ENCODE results near the gene OLFML3.
A peak's percentile ranks its signal among the peaks of the same experiment; 100 is the strongest.

OLFML3 gene

GRCh38 chr1:113950908-113951307 lies 28.4 kb upstream of the OLFML3 start:
- no peak for DNase-seq

DNA sequence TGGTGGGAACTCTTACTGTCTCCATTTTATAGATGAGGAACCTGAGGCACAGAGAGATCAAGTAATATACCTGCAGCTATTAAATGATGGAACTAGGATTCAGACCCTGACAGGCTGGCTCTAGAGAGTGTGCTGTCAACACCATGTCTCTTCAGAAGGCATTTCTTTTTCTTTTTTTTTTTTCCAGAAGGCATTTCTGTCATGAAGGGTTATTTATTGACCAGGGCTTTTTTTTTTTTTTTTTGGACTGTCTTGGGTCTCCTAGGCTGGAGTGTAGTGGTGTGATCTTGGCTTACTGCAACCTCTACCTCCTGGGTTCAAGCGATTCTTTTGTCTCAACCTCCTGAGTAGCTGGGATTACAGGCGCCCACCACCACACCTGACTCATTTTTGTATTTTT lies 27.6 kb upstream of the OLFML3 start:
- DNase-seq = no peak

DNA sequence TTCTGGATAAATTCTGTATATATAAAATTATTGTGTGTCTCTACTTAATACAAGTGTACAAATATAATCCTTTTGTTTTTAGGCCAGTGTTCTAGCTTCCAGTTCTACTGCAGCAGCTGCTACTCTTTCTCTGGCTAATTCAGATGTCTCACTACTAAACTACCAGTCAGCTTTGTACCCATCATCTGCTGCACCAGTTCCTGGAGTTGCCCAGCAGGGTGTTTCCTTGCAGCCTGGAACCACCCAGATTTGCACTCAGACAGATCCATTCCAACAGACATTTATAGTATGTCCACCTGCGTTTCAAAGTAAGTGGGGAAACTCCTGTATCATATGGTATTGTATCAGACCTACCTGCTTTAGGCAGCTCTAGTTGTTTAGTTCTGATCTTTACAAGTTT lies 21.3 kb upstream of the OLFML3 start:
- DNase-seq = no peak

GRCh38 chr1:113958691-113959090 lies 20.6 kb upstream of the OLFML3 start:
- no peak for DNase-seq

GRCh38 chr1:113963281-113963906 lies 15.9 kb upstream of the OLFML3 start:
- DNase-seq = no peak

GRCh38 chr1:113965703-113966412 lies 13.4 kb upstream of the OLFML3 start:
- no peak for DNase-seq

GRCh38 chr1:113972954-113973353 lies 6.3 kb upstream of the OLFML3 start:
- no peak for DNase-seq

DNA sequence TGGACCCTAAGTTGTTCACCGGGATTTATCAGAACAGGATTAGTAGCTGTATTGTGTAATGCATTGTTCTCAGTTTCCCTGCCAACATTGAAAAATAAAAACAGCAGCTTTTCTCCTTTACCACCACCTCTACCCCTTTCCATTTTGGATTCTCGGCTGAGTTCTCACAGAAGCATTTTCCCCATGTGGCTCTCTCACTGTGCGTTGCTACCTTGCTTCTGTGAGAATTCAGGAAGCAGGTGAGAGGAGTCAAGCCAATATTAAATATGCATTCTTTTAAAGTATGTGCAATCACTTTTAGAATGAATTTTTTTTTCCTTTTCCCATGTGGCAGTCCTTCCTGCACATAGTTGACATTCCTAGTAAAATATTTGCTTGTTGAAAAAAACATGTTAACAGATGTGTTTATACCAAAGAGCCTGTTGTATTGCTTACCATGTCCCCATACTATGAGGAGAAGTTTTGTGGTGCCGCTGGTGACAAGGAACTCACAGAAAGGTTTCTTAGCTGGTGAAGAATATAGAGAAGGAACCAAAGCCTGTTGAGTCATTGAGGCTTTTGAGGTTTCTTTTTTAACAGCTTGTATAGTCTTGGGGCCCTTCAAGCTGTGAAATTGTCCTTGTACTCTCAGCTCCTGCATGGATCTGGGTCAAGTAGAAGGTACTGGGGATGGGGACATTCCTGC lies 3.9 kb upstream of the OLFML3 start:
- DNase-seq = peak; percentile 65

DNA sequence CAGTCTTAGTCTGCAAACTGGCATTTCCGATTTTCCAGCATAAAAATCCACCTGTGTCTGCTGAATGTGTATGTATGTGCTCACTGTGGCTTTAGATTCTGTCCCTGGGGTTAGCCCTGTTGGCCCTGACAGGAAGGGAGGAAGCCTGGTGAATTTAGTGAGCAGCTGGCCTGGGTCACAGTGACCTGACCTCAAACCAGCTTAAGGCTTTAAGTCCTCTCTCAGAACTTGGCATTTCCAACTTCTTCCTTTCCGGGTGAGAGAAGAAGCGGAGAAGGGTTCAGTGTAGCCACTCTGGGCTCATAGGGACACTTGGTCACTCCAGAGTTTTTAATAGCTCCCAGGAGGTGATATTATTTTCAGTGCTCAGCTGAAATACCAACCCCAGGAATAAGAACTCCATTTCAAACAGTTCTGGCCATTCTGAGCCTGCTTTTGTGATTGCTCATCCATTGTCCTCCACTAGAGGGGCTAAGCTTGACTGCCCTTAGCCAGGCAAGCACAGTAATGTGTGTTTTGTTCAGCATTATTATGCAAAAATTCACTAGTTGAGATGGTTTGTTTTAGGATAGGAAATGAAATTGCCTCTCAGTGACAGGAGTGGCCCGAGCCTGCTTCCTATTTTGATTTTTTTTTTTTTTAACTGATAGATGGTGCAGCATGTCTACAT lies 2.5 kb upstream of the OLFML3 start:
- peak; percentile 58 for DNase-seq

GRCh38 chr1:113977906-113978305 lies 1.4 kb upstream of the OLFML3 start:
- DNase-seq = no peak

- DNase-seq = peak; percentile 82
These were observed 836 bp downstream of the OLFML3 start for GRCh38 chr1:113980110-113980509.

- DNase-seq = peak; percentile 97
These were observed 3.0 kb downstream of the OLFML3 start for GRCh38 chr1:113981962-113982931.

GRCh38 chr1:113982949-113983348 lies 3.7 kb downstream of the OLFML3 start:
- no peak for DNase-seq

GRCh38 chr1:113983391-113983790 lies 4.1 kb downstream of the OLFML3 start:
- no peak for DNase-seq

DNA sequence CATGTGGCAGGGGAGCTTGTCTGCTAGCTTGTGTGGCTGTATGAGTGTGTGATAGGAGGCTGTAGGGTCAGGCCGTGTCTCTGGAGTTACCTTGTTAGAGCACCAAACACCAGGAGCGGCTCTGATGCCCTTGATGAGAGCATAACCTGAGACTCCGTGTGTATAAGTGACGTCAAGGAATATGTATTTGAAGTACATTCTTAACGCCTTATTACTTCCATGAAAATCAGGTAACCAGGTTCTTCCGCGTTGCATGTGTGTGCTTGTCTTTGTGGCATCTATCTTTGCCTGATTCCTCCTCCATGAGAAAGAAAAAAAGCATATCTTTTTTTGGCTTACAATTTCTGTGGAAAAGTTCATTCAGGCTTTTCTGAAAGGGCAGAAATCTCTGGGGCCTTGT lies 4.6 kb downstream of the OLFML3 start:
- no peak for DNase-seq

- no peak for DNase-seq
These were observed 5.4 kb downstream of the OLFML3 start for GRCh38 chr1:113984710-113985109.

DNA sequence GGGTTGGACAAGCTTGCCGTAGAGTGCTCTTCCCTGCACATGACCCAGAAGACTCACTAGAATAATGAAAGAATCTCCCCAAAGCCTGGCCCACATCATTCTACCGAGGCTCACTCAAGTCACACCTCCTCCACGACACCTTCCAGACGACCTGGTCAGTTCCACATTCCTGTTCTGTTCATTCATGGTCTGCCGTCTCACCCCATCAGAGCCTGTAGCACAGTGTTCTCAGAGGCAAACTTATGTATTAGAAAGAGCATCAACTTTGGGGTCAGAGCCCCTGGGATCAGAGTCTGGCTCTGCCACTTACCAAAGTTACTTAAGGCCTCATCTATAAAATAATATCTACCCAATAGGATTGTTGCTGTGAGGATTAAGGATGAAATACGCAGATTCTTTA lies 7.5 kb downstream of the OLFML3 start:
- DNase-seq = no peak

DNA sequence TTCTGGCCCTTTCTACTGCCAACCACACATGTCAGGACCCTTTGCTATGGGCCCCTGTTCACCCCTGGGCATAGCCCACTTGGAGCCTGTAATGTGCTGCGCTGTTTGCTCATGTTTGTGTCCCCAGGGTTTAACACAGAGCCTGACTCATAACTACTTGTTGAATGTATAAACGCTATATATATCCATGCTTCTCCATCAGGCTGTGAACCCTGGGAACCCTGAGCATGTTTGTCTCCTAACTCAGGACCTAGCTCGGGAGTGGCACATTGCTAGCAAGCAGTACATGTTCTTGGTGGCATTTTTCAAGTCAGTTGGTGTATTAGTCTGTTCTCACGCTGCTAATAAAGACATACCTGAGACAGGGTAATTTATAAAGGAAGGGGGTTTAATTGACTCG lies 8.0 kb downstream of the OLFML3 start:
- DNase-seq = no peak

GRCh38 chr1:113990530-113990929 lies 11.3 kb downstream of the OLFML3 start:
- peak; percentile 46 for DNase-seq

DNA sequence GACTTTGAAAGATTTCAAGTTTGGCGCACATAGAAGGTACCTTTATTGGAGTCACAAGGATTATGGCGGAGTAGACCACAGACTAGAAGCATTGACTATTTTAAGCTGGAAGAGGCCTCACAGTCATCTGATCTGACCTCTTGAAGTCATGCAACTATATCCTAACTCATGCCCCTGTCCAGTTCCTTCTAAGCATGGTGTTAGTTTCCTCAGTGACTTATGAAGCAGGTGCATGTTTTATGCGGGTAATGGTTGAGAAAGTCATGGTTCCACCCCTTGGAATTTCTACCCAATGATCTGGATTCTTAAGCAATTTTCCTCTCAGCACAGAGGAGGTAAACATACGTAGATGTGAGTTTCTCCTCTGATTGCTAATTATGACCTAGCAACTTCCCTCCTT lies 11.7 kb downstream of the OLFML3 start:
- DNase-seq = no peak

- no peak for DNase-seq
These were observed 12.3 kb downstream of the OLFML3 start for GRCh38 chr1:113991467-113991997.

DNA sequence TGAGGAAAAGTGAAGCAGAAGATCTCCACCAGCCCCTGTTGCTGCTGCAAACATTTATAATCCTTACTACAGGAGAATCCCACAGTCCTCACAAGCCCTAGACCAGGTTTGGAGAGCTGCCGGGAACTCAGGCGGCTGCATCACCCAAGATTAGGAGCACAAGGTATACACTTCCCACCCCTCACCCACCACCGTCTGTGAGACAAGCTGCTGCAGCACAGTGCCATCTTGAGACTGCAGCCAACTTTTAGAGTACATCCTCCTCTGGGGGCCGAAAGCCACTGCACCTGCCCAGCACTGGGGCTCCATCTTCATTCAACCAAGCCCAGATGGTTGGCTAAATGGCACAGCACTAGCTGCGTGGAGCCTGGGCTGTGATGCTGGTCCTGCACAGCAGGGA lies 13.8 kb downstream of the OLFML3 start:
- no peak for DNase-seq

Data from fibroblast of upper back skin (primary cell).